NOMO-1 treated with DMSO at 0.1 percent for 48 hours (cell line): ENCODE data around the gene SRD5A1.

Source experiments
- DNase-seq: peaks from one replicate; lab custom pipeline; 2025; ENCODE audit not compliant: unreplicated experiment; lab: John Stamatoyannopoulos, UW

SRD5A1 gene

GRCh38 chr5:6711409-6712141, 78.3 kb downstream of the SRD5A1 start:
- DNase-seq = no peak

- peak; percentile 85 for DNase-seq
Observed at GRCh38 chr5:6712142-6712576, 78.9 kb downstream of the SRD5A1 start.

GRCh38 chr5:6712577-6713273, 79.5 kb downstream of the SRD5A1 start:
- DNase-seq = peak; percentile 99

GRCh38 chr5:6713274-6714225, 80.3 kb downstream of the SRD5A1 start, which contains the start of gene TENT4A:
TENT4A (plus strand) TSS chr5:6713432; CDS start chr5:6713984, 552 bp downstream.
- peak; percentile 30 for DNase-seq

GRCh38 chr5:6714226-6715041, 81.2 kb downstream of the SRD5A1 start:
- DNase-seq = no peak

- no peak for DNase-seq
Observed at GRCh38 chr5:6715271-6715670, 82.0 kb downstream of the SRD5A1 start.

GRCh38 chr5:6715758-6716628, 82.8 kb downstream of the SRD5A1 start:
- DNase-seq = peak; percentile 44

GRCh38 chr5:6716629-6717149, 83.4 kb downstream of the SRD5A1 start:
- no peak for DNase-seq

- no peak for DNase-seq
Observed at GRCh38 chr5:6717247-6717646, 84.0 kb downstream of the SRD5A1 start.

- DNase-seq = no peak
Observed at GRCh38 chr5:6717687-6718086, 84.4 kb downstream of the SRD5A1 start.

GRCh38 chr5:6718161-6718681, 85.0 kb downstream of the SRD5A1 start:
- DNase-seq = no peak

- no peak for DNase-seq
Observed at GRCh38 chr5:6718718-6719117, 85.5 kb downstream of the SRD5A1 start.

GRCh38 chr5:6719417-6719816, 86.2 kb downstream of the SRD5A1 start:
- no peak for DNase-seq

GRCh38 chr5:6719896-6720560, 86.8 kb downstream of the SRD5A1 start:
- no peak for DNase-seq

GRCh38 chr5:6720561-6720921, 87.3 kb downstream of the SRD5A1 start:
- no peak for DNase-seq

- DNase-seq = no peak
Observed at GRCh38 chr5:6721442-6721841, 88.2 kb downstream of the SRD5A1 start.

GRCh38 chr5:6722015-6722414, 88.8 kb downstream of the SRD5A1 start:
- peak; percentile 56 for DNase-seq

- DNase-seq = no peak
Observed at GRCh38 chr5:6723122-6723815, 90.0 kb downstream of the SRD5A1 start.
